ENCODE measurements around the gene CFAP20DC. TPM values are rescaled to one million over a fixed set of nuclear protein-coding genes. Genes with fewer than 3 reads are reported as not detected.

The CFAP20DC gene
- total and polyA plus RNA-seq, 10 of the 15 experiments (the other 5 are each of a cell fraction or from before 2014, with no cell fraction given) = 0.53 to 11.6 (median 2.0) TPM

DNA sequence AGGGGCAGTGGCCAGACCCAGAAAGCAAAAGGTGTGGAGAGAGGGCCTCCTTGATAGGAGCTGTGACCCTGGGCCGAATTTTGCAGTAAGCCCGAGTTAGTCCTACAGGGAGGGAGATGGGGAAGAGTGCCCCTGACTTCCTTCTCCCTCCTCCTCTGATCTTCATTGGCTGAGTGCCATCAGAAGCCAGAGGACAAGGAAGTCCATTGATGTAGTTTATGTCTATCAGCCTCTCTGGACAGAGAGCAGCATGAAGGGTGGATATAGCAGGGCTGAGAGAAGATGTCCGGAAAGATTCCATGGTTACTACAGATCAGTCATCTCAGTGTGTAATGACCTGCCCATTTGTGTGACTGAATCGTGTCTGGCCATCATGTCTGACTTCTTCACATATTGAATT lies 280.8 kb downstream of the CFAP20DC start:
- no TSS peak for BruUV-seq (replicated peaks)
- Histone ChIP-seq H3K9ac (ENCODE audit: control insufficient read depth, insufficient read depth, low read length) (no peak overlapping the region), H3K4me2 (ENCODE audit: control insufficient read depth, insufficient read depth) (no peak overlapping the region), H3K27me3 (replicated peaks in 1 of 2; ENCODE audit: control insufficient read depth in 2 of 2, insufficient read depth in 2 of 2, low read length in 1 of 2) (no peaks in the 10 kb centered on the region), H2AFZ (ENCODE audit: control insufficient read depth, low read depth, low read length) (no peak overlapping the region), H3K27ac (ENCODE audit: control insufficient read depth, insufficient read depth) (no peak overlapping the region), H3K36me3 (ENCODE audit: control insufficient read depth in 2 of 2, insufficient read depth in 2 of 2, low read length in 1 of 2) (no peaks in the 10 kb centered on the region), H3K4me1 (ENCODE audit: control insufficient read depth, insufficient read depth, low read length) (no peaks in the 10 kb centered on the region), H3K79me2 (ENCODE audit: control insufficient read depth, insufficient read depth, low read length) (no peaks in the 10 kb centered on the region), H3K9me3 (replicated peaks; ENCODE audit: control insufficient read depth, insufficient read depth, low read length) (no peaks in the 10 kb centered on the region), H4K20me1 (ENCODE audit: control insufficient read depth, insufficient read depth) (no peaks in the 10 kb centered on the region), H3K4me3 (no peak overlapping the region)
- RAD21 ChIA-PET (ENCODE audit: unreplicated experiment) = no interaction called here
- CTCF ChIA-PET = no interaction called here
- POLR2A ChIA-PET = no interaction called here
- no peak for ATAC-seq
- intact Hi-C loops (cut with micrococcal nuclease; ENCODE audit: unreplicated experiment) (no loop called here), in situ Hi-C loops (cut with MboI) (no loop called here)
- TF ChIP-seq RBBP5 (conservative IDR thresholded peaks at IDR 0.05) (no peak), KDM1A (IDR thresholded peaks at IDR 0.05; ENCODE audit: borderline replicate concordance) (no peak), FOXM1 (IDR thresholded peaks at IDR 0.05; ENCODE audit: low read depth, low read length) (no peak), PML (IDR thresholded peaks at IDR 0.05; ENCODE audit: low read length) (no peak), NFXL1 (IDR thresholded peaks at IDR 0.05; ENCODE audit: borderline replicate concordance) (no peak), IKZF1 (conservative IDR thresholded peaks at IDR 0.05) (no peak)
- TF ChIP-seq, protein P1, sequence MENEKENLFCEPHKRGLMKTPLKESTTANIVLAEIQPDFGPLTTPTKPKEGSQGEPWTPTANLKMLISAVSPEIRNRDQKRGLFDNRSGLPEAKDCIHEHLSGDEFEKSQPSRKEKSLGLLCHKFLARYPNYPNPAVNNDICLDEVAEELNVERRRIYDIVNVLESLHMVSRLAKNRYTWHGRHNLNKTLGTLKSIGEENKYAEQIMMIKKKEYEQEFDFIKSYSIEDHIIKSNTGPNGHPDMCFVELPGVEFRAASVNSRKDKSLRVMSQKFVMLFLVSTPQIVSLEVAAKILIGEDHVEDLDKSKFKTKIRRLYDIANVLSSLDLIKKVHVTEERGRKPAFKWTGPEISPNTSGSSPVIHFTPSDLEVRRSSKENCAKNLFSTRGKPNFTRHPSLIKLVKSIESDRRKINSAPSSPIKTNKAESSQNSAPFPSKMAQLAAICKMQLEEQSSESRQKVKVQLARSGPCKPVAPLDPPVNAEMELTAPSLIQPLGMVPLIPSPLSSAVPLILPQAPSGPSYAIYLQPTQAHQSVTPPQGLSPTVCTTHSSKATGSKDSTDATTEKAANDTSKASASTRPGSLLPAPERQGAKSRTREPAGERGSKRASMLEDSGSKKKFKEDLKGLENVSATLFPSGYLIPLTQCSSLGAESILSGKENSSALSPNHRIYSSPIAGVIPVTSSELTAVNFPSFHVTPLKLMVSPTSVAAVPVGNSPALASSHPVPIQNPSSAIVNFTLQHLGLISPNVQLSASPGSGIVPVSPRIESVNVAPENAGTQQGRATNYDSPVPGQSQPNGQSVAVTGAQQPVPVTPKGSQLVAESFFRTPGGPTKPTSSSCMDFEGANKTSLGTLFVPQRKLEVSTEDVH (IDR thresholded peaks at IDR 0.05; ENCODE audit: low read depth, partially characterized antibody) = no peak
- SMC1A ChIA-PET (ENCODE audit: uncharacterized antibody, unreplicated experiment) = no interaction called here
- whole genome bisulfite sequencing (ENCODE audit: insufficient coverage, insufficient replicate concordance, low lambda C conversion rate, missing lambda C conversion rate) = 24% methylated on average over 4 of the region's 4 CpGs
- no peak for FAIRE-seq
- DNase-seq (ENCODE audit: low read depth, low spot score) = no peak
